Measurements from ENCODE around the gene UGT1A3.

UGT1A3 gene

GRCh38 chr2:233803994-233804393 lies 75.2 kb downstream of the UGT1A3 start:
- Histone ChIP-seq H3K27me3 (peaks cover 0 to 5% of the 10 kb centered on the region in 2 donors), H3K4me3 (no peak overlapping the region), H3K27ac (no peak overlapping the region), H3K4me1 (no peaks in the 10 kb centered on the region), H3K36me3 (no peaks in the 10 kb centered on the region), H3K9me3 (no peaks in the 10 kb centered on the region)
- peak in 1 of 2 donors; percentile 43 for DNase-seq
- intact Hi-C loops (cut with DNase I; ENCODE audit: low total_unique reads), result no loop called here
- TF ChIP-seq, protein P1, sequence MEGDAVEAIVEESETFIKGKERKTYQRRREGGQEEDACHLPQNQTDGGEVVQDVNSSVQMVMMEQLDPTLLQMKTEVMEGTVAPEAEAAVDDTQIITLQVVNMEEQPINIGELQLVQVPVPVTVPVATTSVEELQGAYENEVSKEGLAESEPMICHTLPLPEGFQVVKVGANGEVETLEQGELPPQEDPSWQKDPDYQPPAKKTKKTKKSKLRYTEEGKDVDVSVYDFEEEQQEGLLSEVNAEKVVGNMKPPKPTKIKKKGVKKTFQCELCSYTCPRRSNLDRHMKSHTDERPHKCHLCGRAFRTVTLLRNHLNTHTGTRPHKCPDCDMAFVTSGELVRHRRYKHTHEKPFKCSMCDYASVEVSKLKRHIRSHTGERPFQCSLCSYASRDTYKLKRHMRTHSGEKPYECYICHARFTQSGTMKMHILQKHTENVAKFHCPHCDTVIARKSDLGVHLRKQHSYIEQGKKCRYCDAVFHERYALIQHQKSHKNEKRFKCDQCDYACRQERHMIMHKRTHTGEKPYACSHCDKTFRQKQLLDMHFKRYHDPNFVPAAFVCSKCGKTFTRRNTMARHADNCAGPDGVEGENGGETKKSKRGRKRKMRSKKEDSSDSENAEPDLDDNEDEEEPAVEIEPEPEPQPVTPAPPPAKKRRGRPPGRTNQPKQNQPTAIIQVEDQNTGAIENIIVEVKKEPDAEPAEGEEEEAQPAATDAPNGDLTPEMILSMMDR (IDR thresholded peaks at IDR 0.05), result no peak

GRCh38 chr2:233807215-233807865 lies 78.5 kb downstream of the UGT1A3 start:
- Histone ChIP-seq H3K27ac (no peak overlapping the region), H3K9me3 (no peaks in the 10 kb centered on the region), H3K36me3 (no peaks in the 10 kb centered on the region), H3K4me3 (no peak overlapping the region), H3K27me3 (peaks cover 0 to 9% of the 10 kb centered on the region in 2 donors), H3K4me1 (no peaks in the 10 kb centered on the region)
- DNase-seq, result peak; percentile 13 to 48
- intact Hi-C loops (cut with DNase I; ENCODE audit: low total_unique reads), result no loop called here
- TF ChIP-seq, protein P1 (IDR thresholded peaks at IDR 0.05), result no peak

- no peaks in the 10 kb centered on the region for H3K36me3 ChIP-seq
- intact Hi-C loops (cut with DNase I; ENCODE audit: low total_unique reads), result no loop called here
- peak; percentile 15 to 35 for DNase-seq
- no peak overlapping the region for H3K4me3 ChIP-seq
- peaks cover 0 to 9% of the 10 kb centered on the region in 2 donors for H3K27me3 ChIP-seq
- H3K4me1 ChIP-seq, result no peaks in the 10 kb centered on the region
- no peaks in the 10 kb centered on the region for H3K9me3 ChIP-seq
- H3K27ac ChIP-seq, result no peak overlapping the region
- TF ChIP-seq, protein P1 (IDR thresholded peaks at IDR 0.05), result no peak
Measured at GRCh38 chr2:233807966-233808935, 79.4 kb downstream of the UGT1A3 start.

- H3K9me3 ChIP-seq, result no peaks in the 10 kb centered on the region
- no peak overlapping the region for H3K27ac ChIP-seq
- no peaks in the 10 kb centered on the region for H3K36me3 ChIP-seq
- H3K27me3 ChIP-seq, result peaks cover 0 to 9% of the 10 kb centered on the region in 2 donors
- H3K4me1 ChIP-seq, result no peaks in the 10 kb centered on the region
- peak; percentile 3 to 33 for DNase-seq
- intact Hi-C loops (cut with DNase I; ENCODE audit: low total_unique reads), result no loop called here
- H3K4me3 ChIP-seq, result no peak overlapping the region
- TF ChIP-seq, protein P1 (IDR thresholded peaks at IDR 0.05), result no peak
Measured at GRCh38 chr2:233810385-233810784, 81.5 kb downstream of the UGT1A3 start.

GRCh38 chr2:233811087-233811486 lies 82.2 kb downstream of the UGT1A3 start:
- H3K36me3 ChIP-seq, result no peaks in the 10 kb centered on the region
- H3K4me1 ChIP-seq, result no peaks in the 10 kb centered on the region
- H3K4me3 ChIP-seq, result no peak overlapping the region
- H3K27ac ChIP-seq, result no peak overlapping the region
- intact Hi-C loops (cut with DNase I; ENCODE audit: low total_unique reads), result no loop called here
- H3K9me3 ChIP-seq, result no peaks in the 10 kb centered on the region
- peak in 1 of 2 donors; percentile 29 for DNase-seq
- peaks cover 0 to 9% of the 10 kb centered on the region in 2 donors for H3K27me3 ChIP-seq
- TF ChIP-seq, protein P1 (IDR thresholded peaks at IDR 0.05), result no peak
